Central memory CD8-positive, alpha-beta T cell (primary cell): Measurements from ENCODE around the gene HYAL4.
"Not testable (repeated sequence)": the region's sequence is repeated elsewhere in the genome, so short reads cannot be mapped to it uniquely, and the experiment has no call there.

Experiments used
- ATAC-seq: fragments of 150-1000 bp; cut with Tn5 transposase; replicated peaks from 2 replicates; pipeline ENCODE4 v1.10.0; 2022; ENCODE audit warnings: mild to moderate bottlenecking, moderate FRiP score, moderate number of reproducible peaks; ENCODE audit not compliant: poor library complexity, severe bottlenecking; ENCODE audit errors: extremely low read depth
- DNase-seq, 2 donors: peaks; one replicate each; pipeline ENCODE4 v3.0.0; 2021; ENCODE audit warnings: low spot score in 2 of 2
- H3K27ac Mint-ChIP-seq: one replicate; pipeline ENCODE4 v1.8.0; 2022; ENCODE audit warnings: low read depth, mild to moderate bottlenecking, moderate library complexity, mixed read lengths
- H3K27me3 Mint-ChIP-seq: one replicate; pipeline ENCODE4 v1.8.0; 2022; ENCODE audit warnings: mixed read lengths
- H3K36me3 Mint-ChIP-seq: one replicate; pipeline ENCODE4 v1.8.0; 2022; ENCODE audit warnings: mild to moderate bottlenecking, moderate library complexity, mixed read lengths; ENCODE audit not compliant: insufficient read depth
- H3K4me1 Mint-ChIP-seq: one replicate; pipeline ENCODE4 v1.8.0; 2022; ENCODE audit warnings: mixed read lengths
- H3K4me3 Mint-ChIP-seq: one replicate; pipeline ENCODE4 v1.8.0; 2022; ENCODE audit warnings: mild to moderate bottlenecking, moderate library complexity, mixed read lengths
- H3K9me3 Mint-ChIP-seq: one replicate; pipeline ENCODE4 v1.8.0; 2022; ENCODE audit warnings: mixed read lengths

The HYAL4 gene

GRCh38 chr7:123876557-123877256, 31.7 kb downstream of the HYAL4 start:
- DNase-seq (no peak), ATAC-seq (no peak)
- no peak overlapping the region for H3K27ac Mint-ChIP-seq
- H3K4me1 Mint-ChIP-seq, result no peaks in the 10 kb centered on the region
- H3K9me3 Mint-ChIP-seq, result no peaks in the 10 kb centered on the region
- no peaks in the 10 kb centered on the region for H3K36me3 Mint-ChIP-seq
- H3K4me3 Mint-ChIP-seq, result no peak overlapping the region
- peaks cover 23% of the 10 kb centered on the region for H3K27me3 Mint-ChIP-seq

- Mint-ChIP-seq H3K4me1 (no peaks in the 10 kb centered on the region), H3K4me3 (no peak overlapping the region), H3K36me3 (no peaks in the 10 kb centered on the region), H3K9me3 (no peaks in the 10 kb centered on the region), H3K27me3 (peaks cover 43% of the 10 kb centered on the region), H3K27ac (no peak overlapping the region)
- ATAC-seq (no peak), DNase-seq (no peak)
These were observed 34.7 kb downstream of the HYAL4 start for GRCh38 chr7:123879628-123880027.

GRCh38 chr7:123881300-123881699, 36.3 kb downstream of the HYAL4 start:
- no peak overlapping the region for H3K27ac Mint-ChIP-seq
- H3K4me3 Mint-ChIP-seq, result no peak overlapping the region
- peaks cover 29% of the 10 kb centered on the region for H3K27me3 Mint-ChIP-seq
- no peaks in the 10 kb centered on the region for H3K4me1 Mint-ChIP-seq
- H3K36me3 Mint-ChIP-seq, result no peaks in the 10 kb centered on the region
- DNase-seq (no peak), ATAC-seq (no peak)
- no peaks in the 10 kb centered on the region for H3K9me3 Mint-ChIP-seq

GRCh38 chr7:123883154-123883553, 38.2 kb downstream of the HYAL4 start:
- Mint-ChIP-seq H3K27ac (no peak overlapping the region), H3K36me3 (no peaks in the 10 kb centered on the region), H3K4me3 (no peak overlapping the region), H3K4me1 (no peaks in the 10 kb centered on the region), H3K9me3 (no peaks in the 10 kb centered on the region), H3K27me3 (peaks cover 24% of the 10 kb centered on the region)
- DNase-seq (no peak), ATAC-seq (no peak)

GRCh38 chr7:123888192-123888591, 43.2 kb downstream of the HYAL4 start:
- no peak for ATAC-seq
- DNase-seq, result no peak
- no peaks in the 10 kb centered on the region for H3K4me1 Mint-ChIP-seq

GRCh38 chr7:123894753-123895152, 49.8 kb downstream of the HYAL4 start:
- peaks cover 15% of the 10 kb centered on the region for H3K9me3 Mint-ChIP-seq
- not testable (repeated sequence) for H3K4me1 Mint-ChIP-seq

More at GRCh38 chr7:123888192-123888591, 43.2 kb downstream of the HYAL4 start:
- no peaks in the 10 kb centered on the region for H3K36me3 Mint-ChIP-seq
- H3K9me3 Mint-ChIP-seq, result no peaks in the 10 kb centered on the region
- no peak overlapping the region for H3K27ac Mint-ChIP-seq
- H3K27me3 Mint-ChIP-seq, result peaks cover 24% of the 10 kb centered on the region
- H3K4me3 Mint-ChIP-seq, result no peak overlapping the region

GRCh38 chr7:123901101-123901500, 56.1 kb downstream of the HYAL4 start:
- H3K4me3 Mint-ChIP-seq, result no peak overlapping the region
- H3K9me3 Mint-ChIP-seq, result peaks cover 4% of the 10 kb centered on the region
- peaks cover 10% of the 10 kb centered on the region for H3K27me3 Mint-ChIP-seq
- no peaks in the 10 kb centered on the region for H3K36me3 Mint-ChIP-seq
- no peak for ATAC-seq
- no peaks in the 10 kb centered on the region for H3K4me1 Mint-ChIP-seq
- no peak overlapping the region for H3K27ac Mint-ChIP-seq
- no peak for DNase-seq

More at GRCh38 chr7:123894753-123895152, 49.8 kb downstream of the HYAL4 start:
- ATAC-seq, DNase-seq, H3K27ac Mint-ChIP-seq, H3K4me3 Mint-ChIP-seq, H3K36me3 Mint-ChIP-seq: not testable (repeated sequence)
- H3K27me3 Mint-ChIP-seq, result peaks cover 33% of the 10 kb centered on the region

GRCh38 chr7:123905714-123906113, 60.7 kb downstream of the HYAL4 start:
- H3K4me1 Mint-ChIP-seq, result no peaks in the 10 kb centered on the region
- ATAC-seq (no peak), DNase-seq (no peak)
- H3K9me3 Mint-ChIP-seq, result peaks cover 10% of the 10 kb centered on the region
- no peaks in the 10 kb centered on the region for H3K36me3 Mint-ChIP-seq
- no peaks in the 10 kb centered on the region for H3K27me3 Mint-ChIP-seq
- H3K4me3 Mint-ChIP-seq, result no peak overlapping the region
- no peak overlapping the region for H3K27ac Mint-ChIP-seq

GRCh38 chr7:123916240-123916724, 71.3 kb downstream of the HYAL4 start:
- no peak for ATAC-seq
- no peaks in the 10 kb centered on the region for H3K36me3 Mint-ChIP-seq
- no peak overlapping the region for H3K27ac Mint-ChIP-seq
- H3K4me3 Mint-ChIP-seq, result no peak overlapping the region
- H3K27me3 Mint-ChIP-seq, result peaks cover 16% of the 10 kb centered on the region
- H3K9me3 Mint-ChIP-seq, result no peaks in the 10 kb centered on the region
- H3K4me1 Mint-ChIP-seq, result no peaks in the 10 kb centered on the region
- no peak for DNase-seq

GRCh38 chr7:123917878-123918277, 72.9 kb downstream of the HYAL4 start:
- H3K4me3 Mint-ChIP-seq, result no peak overlapping the region
- no peak for ATAC-seq
- H3K27me3 Mint-ChIP-seq, result peaks cover 19% of the 10 kb centered on the region
- no peaks in the 10 kb centered on the region for H3K36me3 Mint-ChIP-seq
- DNase-seq, result no peak
- no peaks in the 10 kb centered on the region for H3K9me3 Mint-ChIP-seq
- no peak overlapping the region for H3K27ac Mint-ChIP-seq
- H3K4me1 Mint-ChIP-seq, result no peaks in the 10 kb centered on the region

GRCh38 chr7:123918309-123918708, 73.3 kb downstream of the HYAL4 start:
- Mint-ChIP-seq H3K36me3 (no peaks in the 10 kb centered on the region), H3K4me3 (no peak overlapping the region), H3K4me1 (no peaks in the 10 kb centered on the region), H3K9me3 (no peaks in the 10 kb centered on the region), H3K27ac (no peak overlapping the region), H3K27me3 (peaks cover 19% of the 10 kb centered on the region)
- DNase-seq (no peak), ATAC-seq (no peak)

GRCh38 chr7:123923599-123923998, 78.6 kb downstream of the HYAL4 start:
- ATAC-seq (no peak), DNase-seq (no peak)
- Mint-ChIP-seq H3K27me3 (peaks cover 19% of the 10 kb centered on the region), H3K4me1 (no peaks in the 10 kb centered on the region), H3K36me3 (no peaks in the 10 kb centered on the region), H3K27ac (no peak overlapping the region), H3K4me3 (no peak overlapping the region), H3K9me3 (no peaks in the 10 kb centered on the region)

GRCh38 chr7:123924941-123925340, 80.0 kb downstream of the HYAL4 start, which contains the start of gene SPAM1:
SPAM1 (plus strand) TSS chr7:123925241; CDS start chr7:123953571, 28,330 bp downstream.
- H3K27ac Mint-ChIP-seq, result no peak within 1 kb of the TSS
- H3K36me3 Mint-ChIP-seq, result no peaks in the 10 kb centered on the region
- DNase-seq (no peak), ATAC-seq (no peak)
- H3K4me1 Mint-ChIP-seq, result no peaks in the 10 kb centered on the region
- peaks cover 19% of the 10 kb centered on the region for H3K27me3 Mint-ChIP-seq
- no peak within 1 kb of the TSS for H3K4me3 Mint-ChIP-seq
- H3K9me3 Mint-ChIP-seq, result no peaks in the 10 kb centered on the region
